Measurements from ENCODE around the gene ZNF518A.
"Not testable (repeated sequence)": the region's sequence is repeated elsewhere in the genome, so short reads cannot be mapped to it uniquely, and the experiment has no call there.

ZNF518A gene

GRCh38 chr10:96131621-96132020 lies 1.5 kb downstream of the ZNF518A start:
- DNase-seq (ENCODE audit: low read depth in 3 of 3) = no peak

GRCh38 chr10:96133135-96133534 lies 3.0 kb downstream of the ZNF518A start:
- DNase-seq (ENCODE audit: low read depth in 3 of 3) = no peak

- no peak for DNase-seq (ENCODE audit: low read depth in 3 of 3)
These were observed 6.7 kb downstream of the ZNF518A start for GRCh38 chr10:96136810-96137209.

GRCh38 chr10:96137567-96137966 lies 7.5 kb downstream of the ZNF518A start:
- DNase-seq (ENCODE audit: low read depth in 3 of 3) = no peak

- DNase-seq (ENCODE audit: low read depth in 3 of 3) = no peak
These were observed 8.0 kb downstream of the ZNF518A start for GRCh38 chr10:96138102-96138501.

- no peak for DNase-seq (ENCODE audit: low read depth in 3 of 3)
These were observed 22.3 kb downstream of the ZNF518A start for GRCh38 chr10:96152437-96152836.

- DNase-seq (ENCODE audit: low read depth in 3 of 3) = no peak
These were observed 23.0 kb downstream of the ZNF518A start for GRCh38 chr10:96153070-96153469.

GRCh38 chr10:96165726-96166125 lies 35.6 kb downstream of the ZNF518A start:
- DNase-seq (ENCODE audit: low read depth in 3 of 3) = no peak

- no peak for DNase-seq (ENCODE audit: low read depth in 3 of 3)
These were observed 38.4 kb downstream of the ZNF518A start for GRCh38 chr10:96168546-96168945.

GRCh38 chr10:96170230-96170629 lies 40.1 kb downstream of the ZNF518A start:
- no peak for DNase-seq (ENCODE audit: low read depth in 3 of 3)

GRCh38 chr10:96172666-96173065 lies 42.6 kb downstream of the ZNF518A start:
- DNase-seq (ENCODE audit: low read depth in 3 of 3) = no peak

GRCh38 chr10:96176985-96177384 lies 46.9 kb downstream of the ZNF518A start:
- DNase-seq (ENCODE audit: low read depth in 3 of 3) = no peak

GRCh38 chr10:96188421-96188820 lies 58.3 kb downstream of the ZNF518A start:
- no peak for DNase-seq (ENCODE audit: low read depth in 3 of 3)

GRCh38 chr10:96188916-96189315 lies 58.8 kb downstream of the ZNF518A start:
- DNase-seq (ENCODE audit: low read depth in 3 of 3) = no peak

- not testable (repeated sequence) for DNase-seq (ENCODE audit: low read depth in 3 of 3)
These were observed 59.4 kb downstream of the ZNF518A start for GRCh38 chr10:96189505-96189904.

GRCh38 chr10:96201525-96201924 lies 71.4 kb downstream of the ZNF518A start:
- DNase-seq (ENCODE audit: low read depth in 3 of 3) = no peak

GRCh38 chr10:96205580-96205979 lies 75.5 kb downstream of the ZNF518A start:
- DNase-seq (ENCODE audit: low read depth in 3 of 3) = no peak

- no peak for DNase-seq (ENCODE audit: low read depth in 3 of 3)
These were observed 78.2 kb downstream of the ZNF518A start for GRCh38 chr10:96208271-96208670.

GRCh38 chr10:96208946-96209345 lies 78.8 kb downstream of the ZNF518A start:
- DNase-seq (ENCODE audit: low read depth in 3 of 3) = no peak

GRCh38 chr10:96211764-96212163 lies 81.7 kb downstream of the ZNF518A start:
- no peak for DNase-seq (ENCODE audit: low read depth in 3 of 3)

GRCh38 chr10:96212911-96213310 lies 82.8 kb downstream of the ZNF518A start:
- DNase-seq (ENCODE audit: low read depth in 3 of 3) = no peak

Measured in stimulated activated CD4-positive, alpha-beta T cell treated with anti-CD3 and anti-CD28 coated beads, TNF-alpha, amount 100 ng/mL, for 24 hours (primary cell).